Measurements from ENCODE around the gene LRRN4. TPM values are rescaled to one million over a fixed set of nuclear protein-coding genes. Genes with fewer than 3 reads are reported as not detected.

LRRN4 gene
- total RNA-seq, 3 donors from 2014 or later = 20.8 TPM; not detected in 2

- intact Hi-C loops (cut with DNase I; ENCODE audit: low total_unique reads) = no loop called here
- no peak for DNase-seq (ENCODE audit: low spot score in 2 of 2)
- Histone ChIP-seq H3K27me3 (no peaks in the 10 kb centered on the region), H3K4me3 (no peak overlapping the region), H3K4me1 (no peaks in the 10 kb centered on the region), H3K9me3 (no peaks in the 10 kb centered on the region), H3K27ac (no peak overlapping the region), H3K36me3 (no peaks in the 10 kb centered on the region)
- TF ChIP-seq CTCF (IDR thresholded peaks at IDR 0.05) (no peak), POLR2AphosphoS5 (IDR thresholded peaks at IDR 0.05) (no peak), POLR2A (IDR thresholded peaks at IDR 0.05) (no peak)
These were observed 40.7 kb upstream of the LRRN4 start for GRCh38 chr20:6094565-6094964.

GRCh38 chr20:6094063-6094462 lies 40.2 kb upstream of the LRRN4 start:
- Histone ChIP-seq H3K27ac (no peak overlapping the region), H3K4me1 (no peaks in the 10 kb centered on the region), H3K9me3 (no peaks in the 10 kb centered on the region), H3K27me3 (no peaks in the 10 kb centered on the region), H3K4me3 (no peak overlapping the region), H3K36me3 (no peaks in the 10 kb centered on the region)
- no peak for DNase-seq (ENCODE audit: low spot score in 2 of 2)
- intact Hi-C loops (cut with DNase I; ENCODE audit: low total_unique reads) = no loop called here
- no peak for TF ChIP-seq CTCF (IDR thresholded peaks at IDR 0.05)

GRCh38 chr20:6091661-6092060 lies 37.8 kb upstream of the LRRN4 start:
- Histone ChIP-seq H3K9me3 (no peaks in the 10 kb centered on the region), H3K27ac (no peak overlapping the region), H3K4me1 (no peaks in the 10 kb centered on the region), H3K4me3 (no peak overlapping the region), H3K27me3 (no peaks in the 10 kb centered on the region), H3K36me3 (no peaks in the 10 kb centered on the region)
- no peak for DNase-seq (ENCODE audit: low spot score in 2 of 2)
- TF ChIP-seq POLR2AphosphoS5 (IDR thresholded peaks at IDR 0.05) = no peak
- no peak for TF ChIP-seq POLR2A (IDR thresholded peaks at IDR 0.05)
- TF ChIP-seq CTCF (IDR thresholded peaks at IDR 0.05) = no peak
- intact Hi-C loops (cut with DNase I; ENCODE audit: low total_unique reads) = no loop called here

GRCh38 chr20:6086868-6087267 lies 33.0 kb upstream of the LRRN4 start:
- no peaks in the 10 kb centered on the region for H3K4me1 ChIP-seq
- H3K27ac ChIP-seq = no peak overlapping the region
- H3K4me3 ChIP-seq = no peak overlapping the region
- H3K27me3 ChIP-seq = no peaks in the 10 kb centered on the region
- no peak for DNase-seq (ENCODE audit: low spot score in 2 of 2)
- no peaks in the 10 kb centered on the region for H3K9me3 ChIP-seq
- intact Hi-C loops (cut with DNase I; ENCODE audit: low total_unique reads) = no loop called here
- TF ChIP-seq POLR2AphosphoS5 (IDR thresholded peaks at IDR 0.05) (no peak), CTCF (IDR thresholded peaks at IDR 0.05) (no peak), POLR2A (IDR thresholded peaks at IDR 0.05) (no peak)
- H3K36me3 ChIP-seq = no peaks in the 10 kb centered on the region

GRCh38 chr20:6083926-6084325 lies 30.1 kb upstream of the LRRN4 start:
- H3K4me1 ChIP-seq = no peaks in the 10 kb centered on the region
- intact Hi-C loops (cut with DNase I; ENCODE audit: low total_unique reads) = no loop called here
- no peaks in the 10 kb centered on the region for H3K36me3 ChIP-seq
- no peak for TF ChIP-seq CTCF (IDR thresholded peaks at IDR 0.05)
- H3K4me3 ChIP-seq = no peak overlapping the region
- no peaks in the 10 kb centered on the region for H3K9me3 ChIP-seq
- DNase-seq (ENCODE audit: low spot score in 2 of 2) = no peak
- H3K27me3 ChIP-seq = no peaks in the 10 kb centered on the region
- no peak overlapping the region for H3K27ac ChIP-seq
